GM10266 (cell line): ENCODE measurements around the gene ABCC4.

ENCODE experiments used
- DNase-seq: peaks from one replicate; pipeline ENCODE4 v3.0.0; 2012; ENCODE audit errors: extremely low spot score
- TF ChIP-seq, protein P1 (sequence below): IDR thresholded peaks from 2 replicates; pipeline ENCODE4 v1.5.1; 2012; ENCODE audit warnings: mild to moderate bottlenecking, low read depth; ENCODE audit not compliant: control insufficient read depth, insufficient read depth; ENCODE audit errors: missing control alignments

Gene ABCC4

DNA sequence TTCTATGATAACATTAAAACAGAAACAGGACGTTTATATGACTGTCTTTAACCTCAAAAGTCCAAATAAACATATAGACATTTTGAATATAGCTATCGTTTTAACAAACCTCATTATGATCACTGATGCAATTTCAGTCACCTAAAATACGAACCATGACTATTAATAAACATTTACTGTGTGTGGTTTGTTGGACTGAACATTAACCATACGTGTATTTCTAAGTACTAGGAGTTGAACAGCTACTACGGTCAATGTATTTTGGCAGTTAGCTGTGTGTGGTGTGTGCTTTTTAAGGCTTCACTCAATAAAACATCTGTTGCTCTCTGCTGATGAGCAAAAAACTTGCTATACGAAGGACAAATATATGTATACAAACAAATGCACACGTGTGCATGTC is 281.4 kb downstream of the ABCC4 start:
- DNase-seq, result no peak
- TF ChIP-seq, protein P1, sequence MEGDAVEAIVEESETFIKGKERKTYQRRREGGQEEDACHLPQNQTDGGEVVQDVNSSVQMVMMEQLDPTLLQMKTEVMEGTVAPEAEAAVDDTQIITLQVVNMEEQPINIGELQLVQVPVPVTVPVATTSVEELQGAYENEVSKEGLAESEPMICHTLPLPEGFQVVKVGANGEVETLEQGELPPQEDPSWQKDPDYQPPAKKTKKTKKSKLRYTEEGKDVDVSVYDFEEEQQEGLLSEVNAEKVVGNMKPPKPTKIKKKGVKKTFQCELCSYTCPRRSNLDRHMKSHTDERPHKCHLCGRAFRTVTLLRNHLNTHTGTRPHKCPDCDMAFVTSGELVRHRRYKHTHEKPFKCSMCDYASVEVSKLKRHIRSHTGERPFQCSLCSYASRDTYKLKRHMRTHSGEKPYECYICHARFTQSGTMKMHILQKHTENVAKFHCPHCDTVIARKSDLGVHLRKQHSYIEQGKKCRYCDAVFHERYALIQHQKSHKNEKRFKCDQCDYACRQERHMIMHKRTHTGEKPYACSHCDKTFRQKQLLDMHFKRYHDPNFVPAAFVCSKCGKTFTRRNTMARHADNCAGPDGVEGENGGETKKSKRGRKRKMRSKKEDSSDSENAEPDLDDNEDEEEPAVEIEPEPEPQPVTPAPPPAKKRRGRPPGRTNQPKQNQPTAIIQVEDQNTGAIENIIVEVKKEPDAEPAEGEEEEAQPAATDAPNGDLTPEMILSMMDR, result no peak

DNA sequence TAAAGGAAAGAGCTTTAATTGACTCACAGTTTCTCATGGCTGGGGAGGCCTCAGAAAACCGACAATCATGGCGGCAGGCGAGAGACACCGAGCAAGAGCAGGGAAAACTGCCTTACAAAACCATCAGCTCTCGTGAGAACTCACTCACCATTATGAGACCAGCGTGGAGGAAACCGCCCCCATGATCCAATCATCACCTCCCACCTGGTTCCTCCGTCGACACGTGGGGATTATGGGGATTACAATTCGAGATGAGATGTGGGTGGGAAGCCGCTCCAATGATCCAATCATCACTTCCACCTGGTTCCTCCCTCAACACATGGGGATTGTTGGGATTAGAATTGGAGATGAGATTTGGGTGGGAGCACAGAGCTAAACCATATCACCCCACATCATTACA is 293.9 kb downstream of the ABCC4 start:
- DNase-seq, result no peak
- TF ChIP-seq, protein P1, result no peak

DNA sequence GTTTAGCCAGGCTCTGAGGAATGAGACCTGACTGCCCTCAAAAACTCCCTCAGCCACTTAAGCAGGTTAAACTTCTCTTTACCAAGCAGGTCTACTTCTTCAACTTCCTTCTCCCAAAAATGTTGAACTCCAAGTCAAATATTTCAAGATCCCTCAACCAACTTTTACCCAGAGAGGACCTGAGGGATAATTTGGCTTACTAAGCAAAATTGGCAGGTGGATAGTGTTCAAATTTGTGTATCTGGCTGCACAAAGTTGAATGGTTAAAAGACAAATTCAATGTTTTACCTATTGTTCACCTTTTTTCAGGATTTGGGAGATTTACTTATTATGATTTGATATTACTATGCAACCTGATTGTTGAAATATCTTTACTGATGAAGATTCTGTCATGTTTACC is 296.0 kb downstream of the ABCC4 start:
- TF ChIP-seq, protein P1, result no peak

DNA sequence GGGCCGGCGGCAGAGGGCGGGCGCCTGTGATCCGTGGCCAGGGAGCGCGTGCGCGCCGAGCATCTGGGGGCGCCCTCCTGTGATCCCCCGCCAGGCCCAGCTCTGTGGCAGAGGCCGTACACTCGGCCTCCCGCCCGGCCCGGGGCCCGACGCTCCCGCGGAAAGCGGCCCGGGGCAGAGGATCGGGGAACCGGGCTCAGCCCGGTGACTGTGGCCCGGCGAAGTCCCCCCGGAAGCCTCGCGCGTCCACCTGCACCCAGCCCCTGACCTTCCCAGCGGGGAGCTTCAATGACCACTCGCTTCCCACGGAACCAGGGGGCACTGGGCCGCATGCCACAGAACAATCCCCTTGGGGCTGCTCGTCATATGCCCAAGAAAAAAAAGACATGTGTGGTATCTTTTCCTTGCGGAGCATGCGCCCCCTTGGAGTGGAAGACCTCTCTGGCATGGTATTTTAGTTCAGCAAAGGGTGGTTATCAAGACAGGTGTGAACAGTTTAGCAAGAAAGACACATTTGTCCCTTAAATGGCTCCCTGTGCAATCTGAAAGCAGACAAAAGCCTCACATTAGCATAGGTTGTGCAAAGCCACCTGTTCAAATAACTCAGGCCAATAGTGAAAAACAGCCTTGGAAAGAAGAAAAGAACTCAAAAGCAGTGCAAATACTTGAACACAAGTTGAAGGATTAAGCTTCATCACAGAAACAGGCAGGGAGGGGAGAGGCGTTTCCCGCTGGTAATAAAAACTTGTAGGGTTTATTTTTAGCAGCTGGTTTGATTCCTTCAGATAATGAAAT is 298.0 kb downstream of the ABCC4 start:
- TF ChIP-seq, protein P1, result no peak
- DNase-seq, result no peak

More for the DNA sequence above, 296.0 kb downstream of the ABCC4 start:
- no peak for DNase-seq

DNA sequence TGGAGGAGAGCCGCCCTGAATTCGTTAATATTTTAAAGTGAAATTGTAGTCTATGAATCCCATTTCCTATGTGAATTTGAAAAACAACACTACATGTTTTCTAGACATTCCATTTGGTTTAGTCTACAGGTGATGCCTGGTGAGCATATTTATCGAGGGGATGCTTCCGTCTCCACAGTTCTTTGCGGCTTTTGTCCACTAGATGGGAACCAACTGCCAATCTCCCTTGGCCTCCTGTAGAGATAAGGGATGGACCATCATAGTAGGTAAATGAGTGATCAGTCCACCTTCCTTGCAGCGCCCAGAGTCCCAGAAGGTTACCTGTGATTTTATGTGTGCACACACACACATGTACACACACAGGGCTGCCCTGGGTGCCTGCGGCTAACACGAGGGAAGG is 299.1 kb downstream of the ABCC4 start:
- TF ChIP-seq, protein P1, result no peak

DNA sequence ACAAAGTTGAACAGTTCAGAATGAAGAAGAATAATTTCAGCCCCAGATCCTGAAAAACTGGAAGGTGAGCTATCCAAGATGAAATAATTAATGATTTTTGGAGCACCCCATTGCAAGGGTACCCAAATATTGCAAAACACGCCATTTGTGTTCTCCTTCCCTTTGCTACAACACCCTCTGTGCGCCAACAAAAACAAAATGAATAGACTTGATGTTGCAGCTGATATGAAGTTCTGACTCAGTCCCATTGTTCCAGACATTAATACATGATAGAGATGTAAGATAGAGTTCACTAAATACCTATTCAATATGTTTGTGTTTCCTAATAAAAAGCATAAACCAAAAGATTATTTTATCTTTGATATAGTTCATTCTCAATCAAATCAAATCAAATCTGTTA is 301.4 kb downstream of the ABCC4 start:
- TF ChIP-seq, protein P1, result no peak

More for the DNA sequence above, 299.1 kb downstream of the ABCC4 start:
- DNase-seq, result no peak

DNA sequence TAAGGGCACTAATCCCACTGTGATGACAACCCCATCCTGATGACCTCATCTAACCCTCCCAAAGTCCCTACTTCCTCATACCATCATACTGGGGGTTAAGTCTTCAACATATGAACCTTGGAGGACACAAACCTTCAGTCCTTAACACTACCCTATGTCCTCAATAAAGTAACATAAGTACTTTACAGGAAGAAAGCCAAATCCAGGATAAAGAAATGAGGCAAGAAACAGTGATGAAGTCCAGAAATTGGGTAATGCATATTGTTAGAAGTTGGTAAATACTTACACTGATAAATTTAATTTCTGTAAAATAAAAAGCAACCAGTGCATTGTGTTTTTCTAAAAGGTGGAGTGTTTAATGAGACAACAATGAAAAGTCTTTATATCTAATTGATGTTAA is 304.1 kb downstream of the ABCC4 start:
- DNase-seq, result no peak
- TF ChIP-seq, protein P1, result no peak

More for the DNA sequence above, 301.4 kb downstream of the ABCC4 start:
- DNase-seq, result no peak
